Ascending aorta (tissue), 2 donors: ENCODE results near the gene SORCS3. TPM values are rescaled to one million over a fixed set of nuclear protein-coding genes. Genes with fewer than 3 reads are reported as not detected.

ENCODE experiments used
- DNase-seq, 2 donors: peaks; one replicate each; pipeline ENCODE4 v3.0.0-alpha.2; 2019; ENCODE audit warnings: low spot score in 2 of 2
- H3K27ac ChIP-seq, 2 donors: fragments of 200-600 bp; sonication (generic); one replicate each; pipeline ENCODE4 v1.5.1; 2016 to 2017; ENCODE audit warnings: mild to moderate bottlenecking in 1 of 2
- H3K27me3 ChIP-seq: fragments of 200-600 bp; sonication (generic); one replicate; pipeline ENCODE4 v1.5.1; 2017
- H3K36me3 ChIP-seq, 2 donors: fragments of 200-600 bp; sonication (generic); one replicate each; pipeline ENCODE4 v1.5.1; 2016
- H3K4me1 ChIP-seq, 2 donors: fragments of 200-600 bp; sonication (generic); one replicate each; pipeline ENCODE4 v1.5.1; 2016 to 2017; ENCODE audit warnings: mild to moderate bottlenecking in 1 of 2
- H3K4me3 ChIP-seq, 2 donors: fragments of 200-600 bp; sonication (generic); one replicate each; pipeline ENCODE4 v1.5.1; 2016 to 2017; ENCODE audit warnings: mild to moderate bottlenecking in 1 of 2
- H3K9me3 ChIP-seq, 2 donors: fragments of 200-600 bp; sonication (generic); one replicate each; pipeline ENCODE4 v1.5.1; 2016
- CTCF ChIP-seq, 3 experiments: fragments of 200-600 bp in 2 of 3; fragments of 450-650 bp in 1 of 3; sonication (generic) in 2 of 3; IDR thresholded peaks; one replicate each; pipeline ENCODE4 v1.5.1; 2016 to 2019; ENCODE audit warnings: antibody characterized with exemption in 3 of 3, mild to moderate bottlenecking in 1 of 3, moderate library complexity in 1 of 3
- intact Hi-C: fragments of 100-400 bp; cut with DNase I; formaldehyde crosslinking; loops from one replicate; pipeline ENCODE4 v1.15.1; 2023
- total RNA-seq: library from RNA; depleted of rRNA; stranded (reverse); fragments of >200 nt; gene quantifications from one replicate; pipeline ENCODE4 v1.1.0, GENCODE V29; 2016

SORCS3 gene
- total RNA-seq, 1 donor from 2014 or later = not detected

GRCh38 chr10:104796823-104797222 is 155.7 kb downstream of the SORCS3 start:
- intact Hi-C loops = no loop called here
- no peak for TF ChIP-seq CTCF (IDR thresholded peaks at IDR 0.05)
- Histone ChIP-seq H3K27me3 (no peaks in the 10 kb centered on the region), H3K9me3 (no peaks in the 10 kb centered on the region), H3K4me1 (no peaks in the 10 kb centered on the region), H3K36me3 (no peaks in the 10 kb centered on the region), H3K27ac (no peak overlapping the region), H3K4me3 (no peak overlapping the region)
- no peak for DNase-seq

- H3K9me3 ChIP-seq = no peaks in the 10 kb centered on the region
- H3K36me3 ChIP-seq = no peaks in the 10 kb centered on the region
- H3K4me1 ChIP-seq = no peaks in the 10 kb centered on the region
- DNase-seq = no peak
- intact Hi-C loops = no loop called here
- no peak overlapping the region for H3K27ac ChIP-seq
- H3K27me3 ChIP-seq = no peaks in the 10 kb centered on the region
- no peak for TF ChIP-seq CTCF (IDR thresholded peaks at IDR 0.05)
- H3K4me3 ChIP-seq = no peak overlapping the region
Observed at GRCh38 chr10:104802941-104803340, 161.9 kb downstream of the SORCS3 start.

- Histone ChIP-seq H3K36me3 (no peaks in the 10 kb centered on the region), H3K4me1 (no peaks in the 10 kb centered on the region), H3K4me3 (no peak overlapping the region), H3K27me3 (no peaks in the 10 kb centered on the region), H3K9me3 (no peaks in the 10 kb centered on the region), H3K27ac (no peak overlapping the region)
- no peak for DNase-seq
- no peak for TF ChIP-seq CTCF (IDR thresholded peaks at IDR 0.05)
- intact Hi-C loops = no loop called here
Observed at GRCh38 chr10:104804880-104805279, 163.8 kb downstream of the SORCS3 start.

- no peaks in the 10 kb centered on the region for H3K27me3 ChIP-seq
- H3K27ac ChIP-seq = no peak overlapping the region
- H3K4me1 ChIP-seq = no peaks in the 10 kb centered on the region
- no peak for DNase-seq
- TF ChIP-seq CTCF (IDR thresholded peaks at IDR 0.05) = no peak
- no peaks in the 10 kb centered on the region for H3K36me3 ChIP-seq
- intact Hi-C loops = no loop called here
- H3K4me3 ChIP-seq = no peak overlapping the region
- H3K9me3 ChIP-seq = no peaks in the 10 kb centered on the region
Observed at GRCh38 chr10:104806801-104807200, 165.7 kb downstream of the SORCS3 start.

GRCh38 chr10:104807581-104808310 is 166.7 kb downstream of the SORCS3 start:
- Histone ChIP-seq H3K4me3 (no peak overlapping the region), H3K27me3 (no peaks in the 10 kb centered on the region)

More at GRCh38 chr10:104807581-104808310, 166.7 kb downstream of the SORCS3 start:
- Histone ChIP-seq H3K9me3 (no peaks in the 10 kb centered on the region), H3K36me3 (no peaks in the 10 kb centered on the region), H3K27ac (no peak overlapping the region), H3K4me1 (no peaks in the 10 kb centered on the region)
- no peak for TF ChIP-seq CTCF (IDR thresholded peaks at IDR 0.05)
- intact Hi-C loops = no loop called here
- no peak for DNase-seq
